Thymus (tissue), 11 donors: ENCODE measurements around the gene TRIM31. TPM values are rescaled to one million over a fixed set of nuclear protein-coding genes. Genes with fewer than 3 reads are reported as not detected.

Experiments
- DNase-seq, 9 donors: peaks; one replicate each; pipeline ENCODE4 v3.0.0-alpha.2; 2013; ENCODE audit warnings: low spot score in 9 of 9, low read depth in 6 of 9, missing footprints in 1 of 9
- H3K27ac ChIP-seq, 2 donors: one replicate each; pipeline ENCODE4 v1.5.1; 2013; ENCODE audit warnings: control low read depth in 1 of 2, low read depth in 1 of 2, low read length in 1 of 2, mild to moderate bottlenecking in 1 of 2, moderate library complexity in 1 of 2
- H3K27me3 ChIP-seq, 2 donors: one replicate each; pipeline ENCODE4 v1.5.1; 2013; ENCODE audit warnings: low read length in 1 of 2; ENCODE audit not compliant: control insufficient read depth in 2 of 2, insufficient read depth in 1 of 2
- H3K36me3 ChIP-seq, 2 donors: one replicate each; pipeline ENCODE4 v1.5.1; 2013; ENCODE audit warnings: low read length in 1 of 2, mild to moderate bottlenecking in 1 of 2, moderate library complexity in 1 of 2; ENCODE audit not compliant: control insufficient read depth in 2 of 2, insufficient read depth in 2 of 2
- H3K4me1 ChIP-seq, 2 donors: one replicate each; pipeline ENCODE4 v1.5.1; 2013; ENCODE audit warnings: low read length in 2 of 2; ENCODE audit not compliant: control insufficient read depth in 2 of 2, insufficient read depth in 2 of 2
- H3K4me3 ChIP-seq, 2 donors: one replicate each; pipeline ENCODE4 v1.5.1; 2013; ENCODE audit warnings: low read length in 2 of 2, control low read depth in 1 of 2, mild to moderate bottlenecking in 1 of 2
- H3K9me3 ChIP-seq, 2 donors: one replicate each; pipeline ENCODE4 v1.5.1; 2013; ENCODE audit warnings: low read length in 1 of 2, mild to moderate bottlenecking in 1 of 2; ENCODE audit not compliant: control insufficient read depth in 2 of 2, insufficient read depth in 1 of 2
- WGBS: extraction: QIAGEN DNeasy Blood & Tissue Kit; methylation state at CpG from one replicate; pipeline ENCODE4 v1.1.7; 2013; 5-methylcytosine and 5-hydroxymethylcytosine counted together
- polyA plus RNA-seq: library from polyadenylated mRNA; stranded (reverse); fragments of 200-250 nt; gene quantifications from one replicate; pipeline ENCODE4 v1.2.3, GENCODE V29; 2013
- total RNA-seq: library from RNA; stranded (reverse); fragments of 120-200 nt; gene quantifications from one replicate; pipeline ENCODE4 v1.2.4, GENCODE V29; 2013
- donor health status: healthy.

The TRIM31 gene
- total and polyA plus RNA-seq, 2 donors, result 0.28 to 1.4 TPM

DNA sequence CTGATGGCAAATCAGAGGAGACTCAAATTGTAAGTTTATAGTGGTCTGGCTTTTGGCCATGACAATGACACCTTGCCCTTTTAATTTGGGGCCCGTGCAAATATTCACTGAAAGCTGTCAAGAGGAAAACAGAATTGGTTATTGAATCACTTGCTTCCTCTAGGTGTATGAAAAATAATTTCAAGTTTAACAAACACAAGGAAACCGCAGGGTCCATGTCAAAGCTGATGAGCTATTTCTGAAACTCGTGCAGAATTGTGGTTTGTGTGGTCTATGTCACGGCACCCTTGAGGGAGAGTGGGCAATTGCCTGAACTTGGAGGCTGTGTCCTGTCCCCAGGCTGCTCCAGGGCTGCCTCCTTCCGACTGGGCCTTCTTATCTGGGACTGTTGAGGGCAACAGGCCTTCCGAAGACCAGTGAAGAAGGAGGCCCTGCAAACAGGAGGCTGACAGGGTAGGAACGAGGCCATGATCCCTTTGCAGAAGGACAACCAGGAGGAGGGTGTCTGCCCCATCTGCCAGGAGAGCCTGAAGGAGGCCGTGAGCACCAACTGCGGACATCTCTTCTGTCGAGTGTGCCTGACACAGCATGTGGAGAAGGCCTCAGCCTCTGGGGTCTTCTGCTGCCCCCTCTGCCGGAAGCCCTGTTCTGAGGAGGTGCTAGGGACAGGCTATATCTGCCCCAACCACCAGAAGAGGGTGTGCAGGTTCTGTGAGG is 23.8 kb upstream of the TRIM31 start:
- H3K4me1 ChIP-seq, result no peaks in the 10 kb centered on the region
- H3K36me3 ChIP-seq, result no peaks in the 10 kb centered on the region
- H3K27ac ChIP-seq, result no peak overlapping the region
- WGBS, result 61% methylated on average over 11 of the region's 11 CpGs
- no peaks in the 10 kb centered on the region for H3K9me3 ChIP-seq
- H3K4me3 ChIP-seq, result no peak overlapping the region
- DNase-seq, result no peak
- peaks cover 4 to 23% of the 10 kb centered on the region in 2 donors for H3K27me3 ChIP-seq

DNA sequence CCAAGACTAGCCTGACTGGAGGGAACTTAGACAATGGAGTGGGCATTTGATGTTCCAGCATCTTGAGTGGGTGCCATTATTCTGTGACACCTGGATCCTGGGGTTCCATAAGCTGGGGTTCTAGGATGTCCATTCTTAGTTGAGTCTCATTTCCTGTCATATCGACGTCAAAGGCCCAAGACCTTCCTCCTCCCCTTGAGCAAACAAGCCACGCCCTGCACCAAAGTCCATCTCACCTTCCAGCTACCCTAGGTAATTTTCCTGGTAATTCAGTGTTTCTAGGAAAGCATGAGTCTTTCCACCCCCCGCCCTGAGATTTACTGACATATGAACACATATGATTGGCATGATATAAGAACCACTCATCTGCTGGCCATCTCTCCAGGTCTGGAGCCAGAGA is 22.9 kb upstream of the TRIM31 start, which contains the start of gene TRIM40:
Gene TRIM40, plus strand, starts transcription at position 384 of the 400 bp plus-strand sequence. CDS start 897 bp downstream, outside the sequence.
- no peaks in the 10 kb centered on the region for H3K36me3 ChIP-seq
- no peak for DNase-seq
- no peaks in the 10 kb centered on the region for H3K9me3 ChIP-seq
- H3K27ac ChIP-seq, result no peak within 1 kb of the TSS
- WGBS, result 91% methylated on average over 4 of the region's 4 CpGs
- H3K27me3 ChIP-seq, result peaks cover 4 to 27% of the 10 kb centered on the region in 2 donors
- no peaks in the 10 kb centered on the region for H3K4me1 ChIP-seq
- no peak within 1 kb of the TSS for H3K4me3 ChIP-seq

DNA sequence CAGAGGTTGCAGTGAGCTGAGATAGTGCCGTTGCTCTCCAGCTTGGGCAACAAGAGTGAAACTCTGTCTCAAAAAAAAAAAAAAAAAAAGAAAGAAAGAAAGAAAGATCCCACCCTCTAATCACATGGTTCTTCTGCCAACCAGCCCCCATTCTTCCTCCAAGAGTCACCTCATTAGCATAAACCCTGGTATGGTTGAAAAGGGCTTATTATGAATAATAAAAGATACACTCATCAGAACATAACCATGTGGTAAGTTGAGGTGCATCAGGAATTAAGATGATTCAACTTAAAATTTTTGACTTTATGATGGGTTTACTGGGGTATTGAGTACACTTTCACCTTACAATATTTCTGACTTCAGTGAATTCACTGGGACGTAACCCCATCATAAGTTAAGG is 22.3 kb upstream of the TRIM31 start:
- H3K27me3 ChIP-seq, result peaks cover 8 to 34% of the 10 kb centered on the region in 2 donors
- WGBS, result 98% methylated on average over 2 of the region's 2 CpGs
- DNase-seq, result no peak

DNA sequence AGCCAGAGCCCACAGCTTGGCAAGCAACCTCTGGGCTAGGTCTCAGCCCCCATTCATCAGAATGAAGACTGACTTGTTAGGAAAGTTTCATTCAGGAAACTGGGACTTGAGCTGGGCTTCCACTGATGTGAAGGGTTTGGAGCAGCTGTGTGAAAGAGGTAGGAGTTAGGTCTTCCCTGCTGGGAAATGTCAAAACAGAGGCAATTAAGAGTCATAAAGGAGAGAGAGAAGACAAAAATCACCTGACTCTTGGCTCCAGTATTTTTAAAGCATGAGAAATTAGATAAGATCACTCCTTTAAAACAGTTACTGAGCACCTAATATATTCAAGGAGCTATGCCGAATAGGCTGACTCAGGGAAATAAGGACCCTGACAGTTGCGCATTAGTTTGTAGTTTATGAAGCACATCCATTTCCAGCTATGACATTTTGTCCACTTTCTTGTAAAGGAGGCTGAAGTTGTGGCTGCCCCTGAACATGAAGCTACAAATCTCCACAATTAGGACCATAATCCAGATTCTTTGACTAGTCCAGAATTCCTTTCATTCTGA is 19.1 kb upstream of the TRIM31 start:
- no peak overlapping the region for H3K27ac ChIP-seq
- DNase-seq, result no peak
- 95% methylated on average over 2 of the region's 2 CpGs for WGBS
- H3K4me3 ChIP-seq, result no peak overlapping the region
- H3K36me3 ChIP-seq, result no peaks in the 10 kb centered on the region
- peaks cover 0 to 2% of the 10 kb centered on the region in 2 donors for H3K9me3 ChIP-seq
- H3K27me3 ChIP-seq, result peaks cover 31 to 62% of the 10 kb centered on the region in 2 donors
- peaks cover 0 to 2% of the 10 kb centered on the region in 2 donors for H3K4me1 ChIP-seq

More for the DNA sequence above, 22.3 kb upstream of the TRIM31 start:
- no peak overlapping the region for H3K27ac ChIP-seq
- no peaks in the 10 kb centered on the region for H3K9me3 ChIP-seq
- no peaks in the 10 kb centered on the region for H3K4me1 ChIP-seq
- no peaks in the 10 kb centered on the region for H3K36me3 ChIP-seq
- H3K4me3 ChIP-seq, result no peak overlapping the region

DNA sequence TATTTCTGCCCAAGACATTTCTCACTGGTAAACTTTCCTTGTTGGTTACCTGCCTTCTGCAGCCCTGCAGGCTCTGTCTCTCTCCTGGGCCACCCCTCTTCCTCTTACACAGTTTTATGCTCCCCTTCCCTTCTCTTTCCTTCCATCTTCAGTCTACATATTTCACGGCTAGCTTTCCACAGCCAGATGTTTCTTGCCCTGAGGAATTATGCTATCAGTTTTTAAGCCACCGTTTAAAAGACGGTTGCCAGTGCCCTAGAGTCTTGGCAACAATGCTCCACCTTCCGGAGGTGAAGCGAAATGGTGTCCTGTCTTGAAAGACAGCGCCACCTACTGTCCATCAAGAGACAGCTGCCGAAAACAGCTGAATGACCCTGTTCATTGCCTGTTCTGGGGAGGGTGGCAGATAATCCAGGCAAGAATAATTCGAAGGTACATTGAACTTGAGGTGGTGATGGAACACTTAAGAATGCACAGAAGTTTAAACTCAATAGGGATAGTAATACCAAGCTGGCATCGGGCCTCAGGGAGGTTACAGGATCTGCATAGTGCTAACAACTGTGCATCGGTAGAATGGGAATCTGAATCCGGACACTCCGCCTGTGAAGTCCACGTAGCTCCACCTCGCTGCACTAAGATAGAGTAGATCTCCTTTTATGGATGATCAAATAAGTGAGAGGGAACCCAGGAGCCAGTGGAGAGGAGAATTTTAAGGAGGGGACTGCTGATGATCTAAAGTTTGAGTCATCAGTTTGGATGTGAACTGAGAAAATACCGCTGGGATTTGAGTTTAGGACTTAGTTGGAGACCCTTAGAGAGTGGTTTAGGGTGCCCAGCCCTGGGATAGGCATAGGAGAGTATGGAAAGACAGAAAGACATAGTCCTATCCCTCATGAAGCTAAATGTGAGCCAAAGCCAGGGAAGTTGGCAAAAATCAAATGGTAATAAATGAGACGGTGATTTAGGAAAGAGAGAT is 18.3 kb upstream of the TRIM31 start:
- WGBS, result 36% methylated on average over 16 of the region's 16 CpGs
- Histone ChIP-seq H3K4me3 (no peak overlapping the region), H3K36me3 (no peaks in the 10 kb centered on the region), H3K9me3 (peaks cover 0 to 2% of the 10 kb centered on the region in 2 donors), H3K4me1 (peaks cover 0 to 2% of the 10 kb centered on the region in 2 donors), H3K27me3 (peaks cover 33 to 65% of the 10 kb centered on the region in 2 donors), H3K27ac (no peak overlapping the region)
- DNase-seq, result peak; percentile 38 to 88 (median 73)

DNA sequence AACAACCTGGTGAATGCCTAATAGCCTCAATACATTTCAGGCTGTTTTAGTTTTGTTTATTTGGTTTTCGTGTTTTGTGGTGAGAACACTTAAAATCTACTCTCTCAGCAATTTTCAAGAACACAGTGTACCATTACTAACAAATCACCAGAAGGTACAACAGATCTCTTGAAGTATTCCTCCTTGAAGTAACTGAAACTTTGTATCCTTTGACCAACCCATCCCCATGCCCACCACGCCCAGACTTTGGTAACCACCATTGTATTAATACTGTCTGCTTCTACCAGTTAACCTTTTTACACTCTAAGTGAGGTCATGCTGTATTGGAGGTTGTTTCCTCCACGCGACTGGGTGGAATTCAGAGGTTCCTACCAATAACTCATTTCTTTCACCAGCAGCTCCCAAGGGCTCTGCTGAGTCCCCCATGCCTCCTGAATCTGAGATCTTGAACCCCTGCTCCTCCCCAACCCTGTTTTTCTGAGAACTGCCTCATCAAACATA is 17.3 kb upstream of the TRIM31 start:
- peaks cover 0 to 2% of the 10 kb centered on the region in 2 donors for H3K4me1 ChIP-seq
- 78% methylated on average over 4 of the region's 4 CpGs for WGBS
- no peaks in the 10 kb centered on the region for H3K36me3 ChIP-seq
- no peak overlapping the region for H3K27ac ChIP-seq
- peaks cover 0 to 2% of the 10 kb centered on the region in 2 donors for H3K9me3 ChIP-seq
- DNase-seq, result no peak
- no peak overlapping the region for H3K4me3 ChIP-seq
- peaks cover 33 to 74% of the 10 kb centered on the region in 2 donors for H3K27me3 ChIP-seq

DNA sequence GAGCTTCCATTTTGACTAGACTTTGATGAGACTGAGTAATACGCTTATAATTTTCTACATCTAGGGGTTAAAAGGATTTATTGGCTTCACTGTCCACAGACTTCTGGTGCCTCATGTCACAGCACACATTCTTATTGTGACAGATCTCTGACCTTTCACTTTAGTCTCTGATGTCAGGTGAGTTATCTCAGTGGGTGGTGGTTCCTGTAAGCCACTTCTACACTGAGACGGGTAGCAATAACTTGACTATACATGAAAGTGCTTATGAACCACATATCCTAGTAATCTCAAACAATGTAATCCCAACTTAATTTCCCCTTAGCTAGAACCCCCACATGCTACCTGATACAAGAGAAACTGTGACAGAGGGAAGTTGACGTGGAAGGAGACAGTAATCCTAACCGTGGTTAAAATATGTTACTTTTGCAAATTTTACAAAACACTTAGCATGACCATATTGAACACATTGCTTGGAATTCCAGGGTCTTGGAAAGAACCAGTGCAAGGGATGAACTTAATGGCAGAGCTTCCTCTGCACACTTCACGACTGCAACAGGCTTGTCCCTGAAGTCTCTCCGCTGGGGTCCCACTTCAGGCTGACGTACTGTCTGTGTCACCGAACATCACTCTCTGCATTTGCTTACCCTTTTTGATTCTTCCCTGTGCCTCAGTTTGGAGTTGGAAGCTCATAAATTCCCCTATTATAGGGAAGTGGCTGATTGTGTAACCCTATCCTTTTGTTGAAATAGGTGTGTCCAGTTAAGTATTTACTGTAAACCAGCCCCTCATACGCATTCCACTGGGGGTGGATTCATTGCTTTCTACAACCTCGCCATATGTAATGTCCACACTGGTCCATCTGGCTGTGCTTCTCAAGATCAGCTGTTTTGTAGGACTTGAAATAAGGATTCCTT is 16.6 kb upstream of the TRIM31 start:
- no peak for DNase-seq
- Histone ChIP-seq H3K27me3 (peaks cover 33 to 75% of the 10 kb centered on the region in 2 donors), H3K36me3 (no peaks in the 10 kb centered on the region), H3K27ac (no peak overlapping the region), H3K4me1 (peaks cover 0 to 2% of the 10 kb centered on the region in 2 donors), H3K9me3 (peaks cover 0 to 2% of the 10 kb centered on the region in 2 donors), H3K4me3 (no peak overlapping the region)
- WGBS, result 90% methylated on average over 10 of the region's 10 CpGs
